Ovary (tissue), 9 donors: ENCODE data around the gene LRRIQ4. TPM values are rescaled to one million over a fixed set of nuclear protein-coding genes. Genes with fewer than 3 reads are reported as not detected.

Experiments
- DNase-seq, 5 donors: peaks; one replicate each; pipeline ENCODE4 v3.0.0-alpha.2; 2019 to 2020
- H3K27ac ChIP-seq, 2 donors: fragments of 200-600 bp; one replicate each; pipeline versions ENCODE4 v1.5.1 to v1.8.0; 2019 to 2022
- H3K27me3 ChIP-seq: fragments of 200-600 bp; one replicate; pipeline ENCODE4 v1.8.0; 2022
- H3K36me3 ChIP-seq: fragments of 200-600 bp; sonication (generic); one replicate; pipeline ENCODE4 v1.5.1; 2019
- H3K4me1 ChIP-seq: one replicate; pipeline ENCODE4 v1.8.1; 2013; ENCODE audit warnings: mild to moderate bottlenecking, moderate library complexity; ENCODE audit not compliant: insufficient read depth
- H3K4me3 ChIP-seq: fragments of 200-600 bp; sonication (generic); one replicate; pipeline ENCODE4 v1.5.1; 2017
- H3K9me3 ChIP-seq, 2 donors: fragments of 200-600 bp in 1 of 2; sonication (generic) in 1 of 2; one replicate each; pipeline versions ENCODE4 v1.5.1 to v1.8.1; 2013 to 2019; ENCODE audit warnings: mild to moderate bottlenecking in 1 of 2, moderate library complexity in 1 of 2
- CTCF ChIP-seq, 3 donors: fragments of 450-650 bp in 2 of 3; fragments of 200-600 bp in 1 of 3; IDR thresholded peaks; one replicate each; pipeline versions ENCODE4 v1.5.1 to v1.8.0; 2016 to 2022; ENCODE audit warnings: antibody characterized with exemption in 3 of 3, mild to moderate bottlenecking in 1 of 3
- EP300 ChIP-seq: sonication (generic); formaldehyde crosslinking; IDR thresholded peaks from one replicate; pipeline ENCODE4 v1.6.1; 2017; ENCODE audit warnings: antibody characterized with exemption
- POLR2A ChIP-seq: fragments of 450-650 bp; IDR thresholded peaks from one replicate; pipeline ENCODE4 v1.6.1; 2017; ENCODE audit warnings: antibody characterized with exemption, mild to moderate bottlenecking, moderate library complexity
- WGBS, 3 donors: extraction: QIAGEN DNeasy Blood & Tissue Kit in 1 of 3; methylation state at CpG; one replicate each; pipeline versions ENCODE4 v1.1.5 to v1.1.7; 2013 to 2017; 5-methylcytosine and 5-hydroxymethylcytosine counted together
- intact Hi-C, 4 donors: fragments of 100-400 bp; cut with DNase I; formaldehyde crosslinking; loops; one replicate each; pipeline versions ENCODE4 v1.11.0 to v1.15.1; 2022 to 2023
- polyA plus RNA-seq, 2 donors: library from polyadenylated mRNA; stranded (reverse); fragments of 200-250 nt in 1 of 2; fragments of 350-450 nt in 1 of 2; fragmentation: Illumina TruSeq in 1 of 2; extraction: RNeasy Lipid Tissue Mini Kit (QIAGEN cat#74804) in 1 of 2; gene quantifications; one replicate each; pipeline ENCODE4 v1.2.3, GENCODE V29; 2013 to 2014
- total RNA-seq, 7 donors: library from RNA; depleted of rRNA in 2 of 7; stranded (reverse); fragments of >200 nt in 2 of 7; fragmentation: NEBNext Ultra II Directional in 3 of 7; extraction: Animal tissue kit (Norgen Biotek cat#: 25700) in 3 of 7; gene quantifications; one replicate each; pipeline versions ENCODE4 v1.1.0 to v1.2.4, GENCODE V29; 2016 to 2023
- donor health status: DM: no; HTN: no; CAD: no; lungs with moderate emphysema.
- donor health status: DM: no; HTN: no; CAD: no.
- donor health status: Bipolar disorder and iron deficiency.
- donor health status: DM: yes; HTN: yes; CAD: no.
- donor health status: DM: no; HTN: no; CAD: no.
- donor health status: DM: yes; HTN: yes; CAD: no.

The LRRIQ4 gene
- total and polyA plus RNA-seq, 9 donors, result 0.05 to 0.43 (median 0.25) TPM; not detected in 2

GRCh38 chr3:169790687-169791429 lies 21.8 kb upstream of the LRRIQ4 start:
- no peak overlapping the region for H3K4me3 ChIP-seq
- H3K4me1 ChIP-seq, result no peaks in the 10 kb centered on the region
- DNase-seq, result no peak
- H3K27ac ChIP-seq, result no peak overlapping the region
- H3K9me3 ChIP-seq, result no peaks in the 10 kb centered on the region
- no peaks in the 10 kb centered on the region for H3K36me3 ChIP-seq
- WGBS, 3 donors, result 83 to 89% (median 87%) methylated on average over 4 of the region's 4 CpGs
- TF ChIP-seq EP300 (no peak), POLR2A (no peak), CTCF (IDR thresholded peaks at IDR 0.05) (no peak)
- H3K27me3 ChIP-seq, result no peaks in the 10 kb centered on the region
- intact Hi-C loops, result no loop called here

- Histone ChIP-seq H3K4me3 (no peak overlapping the region), H3K4me1 (no peaks in the 10 kb centered on the region), H3K9me3 (no peaks in the 10 kb centered on the region), H3K36me3 (no peaks in the 10 kb centered on the region), H3K27me3 (no peaks in the 10 kb centered on the region), H3K27ac (no peak overlapping the region)
- no peak for TF ChIP-seq POLR2A
- TF ChIP-seq EP300, result no peak
- no peak for TF ChIP-seq CTCF (IDR thresholded peaks at IDR 0.05)
- intact Hi-C loops, result no loop called here
- 96 to 100% (median 100%) methylated on average over 1 of the region's 1 CpG for WGBS, 3 donors
- no peak for DNase-seq
Measured at GRCh38 chr3:169792359-169792758, 20.3 kb upstream of the LRRIQ4 start.

- Histone ChIP-seq H3K9me3 (no peaks in the 10 kb centered on the region), H3K4me1 (peaks cover 2% of the 10 kb centered on the region), H3K4me3 (no peak overlapping the region), H3K36me3 (no peaks in the 10 kb centered on the region), H3K27ac (no peak overlapping the region), H3K27me3 (no peaks in the 10 kb centered on the region)
- TF ChIP-seq POLR2A (no peak), EP300 (no peak), CTCF (IDR thresholded peaks at IDR 0.05) (no peak)
- 93 to 96% (median 94%) methylated on average over 3 of the region's 3 CpGs for WGBS, 3 donors
- intact Hi-C loops, result no loop called here
- no peak for DNase-seq
Measured at GRCh38 chr3:169804681-169805080, 8.0 kb upstream of the LRRIQ4 start.

- WGBS, 3 donors, result 37 to 42% (median 39%) methylated on average over 2 of the region's 2 CpGs
- TF ChIP-seq POLR2A, result no peak
- TF ChIP-seq EP300, result no peak
- no peak for TF ChIP-seq CTCF (IDR thresholded peaks at IDR 0.05)
- Histone ChIP-seq H3K4me1 (peaks cover 2% of the 10 kb centered on the region), H3K27ac (no peak overlapping the region), H3K27me3 (no peaks in the 10 kb centered on the region), H3K9me3 (no peaks in the 10 kb centered on the region), H3K36me3 (no peaks in the 10 kb centered on the region), H3K4me3 (no peak overlapping the region)
- no peak for DNase-seq
- intact Hi-C loops, result no loop called here
Measured at GRCh38 chr3:169809230-169809795, 3.4 kb upstream of the LRRIQ4 start.
